ENCODE data around the gene TCEA2. TPM values are rescaled to one million over a fixed set of nuclear protein-coding genes. Genes with fewer than 3 reads are reported as not detected.

TCEA2 gene
- total and polyA plus RNA-seq, 2 of the 13 experiments (the other 11 are each of a cell fraction or from before 2014, with no cell fraction given) = 28.1 to 33.7 TPM

- TF ChIP-seq HNRNPK (IDR thresholded peaks at IDR 0.05; ENCODE audit: low read depth, low read length, poor library complexity, severe bottlenecking) (no peak), ZBTB1 (CRISPR knock-in tag; IDR thresholded peaks at IDR 0.05; ENCODE audit: borderline replicate concordance) (0 out of 2 replicates have a peak, but pooled peaks have one; percentile 8), ZNF33A (CRISPR knock-in tag; IDR thresholded peaks at IDR 0.05; ENCODE audit: borderline replicate concordance) (no peak), HDAC6 (IDR thresholded peaks at IDR 0.05; ENCODE audit: low read depth, low read length) (no peak), RARG (CRISPR knock-in tag; IDR thresholded peaks at IDR 0.05; ENCODE audit: low read depth) (no peak), ZMYM4 (CRISPR knock-in tag; IDR thresholded peaks at IDR 0.05) (peak; percentile 61; the same call in 1 of the 2 replicates), KDM5B (CRISPR knock-in tag; IDR thresholded peaks at IDR 0.05; ENCODE audit: borderline replicate concordance) (peak; percentile 84), ZNF230 (CRISPR knock-in tag; IDR thresholded peaks at IDR 0.05) (no peak), ZBTB2 (CRISPR knock-in tag; IDR thresholded peaks at IDR 0.05; ENCODE audit: low read depth) (peak; percentile 46; the same call in 1 of the 2 replicates), TOE1 (CRISPR knock-in tag; IDR thresholded peaks at IDR 0.05) (no peak), NR2F6 (IDR thresholded peaks at IDR 0.05) (peak; percentile 45), NR2F6 (CRISPR knock-in tag; IDR thresholded peaks at IDR 0.05) (peak; percentile 72), DMTF1 (CRISPR knock-in tag; IDR thresholded peaks at IDR 0.05) (no peak), BATF2 (CRISPR knock-in tag; IDR thresholded peaks at IDR 0.05) (no peak), ZNF790 (CRISPR knock-in tag; IDR thresholded peaks at IDR 0.05; ENCODE audit: borderline replicate concordance) (no peak), ZNF446 (CRISPR knock-in tag; IDR thresholded peaks at IDR 0.05) (no peak), ZNF513 (CRISPR knock-in tag; conservative IDR thresholded peaks at IDR 0.05) (0 out of 2 replicates have a peak, but pooled peaks have one; percentile 81), TARDBP (CRISPR knock-in tag; IDR thresholded peaks at IDR 0.05) (peak; percentile 86), SAP130 (CRISPR knock-in tag; IDR thresholded peaks at IDR 0.05; ENCODE audit: low read depth) (peak; percentile 93)
- TF ChIP-seq, protein P1, sequence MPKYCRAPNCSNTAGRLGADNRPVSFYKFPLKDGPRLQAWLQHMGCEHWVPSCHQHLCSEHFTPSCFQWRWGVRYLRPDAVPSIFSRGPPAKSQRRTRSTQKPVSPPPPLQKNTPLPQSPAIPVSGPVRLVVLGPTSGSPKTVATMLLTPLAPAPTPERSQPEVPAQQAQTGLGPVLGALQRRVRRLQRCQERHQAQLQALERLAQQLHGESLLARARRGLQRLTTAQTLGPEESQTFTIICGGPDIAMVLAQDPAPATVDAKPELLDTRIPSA (CRISPR knock-in tag; IDR thresholded peaks at IDR 0.05; ENCODE audit: borderline replicate concordance) = no peak
These were observed 8.9 kb upstream of the TCEA2 start (continued) for GRCh38 chr20:64053841-64054661.
